Stimulated activated CD8-positive, alpha-beta memory T cell treated with anti-CD3 and anti-CD28 coated beads, Interleukin-15, amount 100 ng/mL, for 48 hours (primary cell): Measurements from ENCODE around the gene OSR1.

Experiments
- DNase-seq, 2 donors: peaks; one replicate each; pipeline ENCODE4 v3.0.0-alpha.2; 2020; ENCODE audit warnings: low read depth in 2 of 2

The OSR1 gene

DNA sequence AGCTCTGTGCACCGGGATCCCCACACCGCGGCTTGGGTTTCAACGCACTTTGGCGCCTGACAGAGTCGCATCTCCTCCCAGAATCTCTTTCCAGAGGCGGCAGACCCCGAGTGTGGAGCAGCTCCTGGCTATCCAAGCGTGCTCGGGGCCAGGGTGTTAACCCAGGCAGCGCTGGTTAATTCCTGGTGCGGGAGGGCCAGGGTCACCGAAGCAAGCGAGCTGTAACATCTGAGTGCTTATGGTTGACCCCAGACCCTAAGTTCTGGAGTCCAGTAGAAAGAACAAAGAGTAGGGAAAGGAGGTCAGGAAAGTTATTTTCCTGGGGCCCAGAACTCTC is 566 bp upstream of the OSR1 start:
- DNase-seq, result no peak

DNA sequence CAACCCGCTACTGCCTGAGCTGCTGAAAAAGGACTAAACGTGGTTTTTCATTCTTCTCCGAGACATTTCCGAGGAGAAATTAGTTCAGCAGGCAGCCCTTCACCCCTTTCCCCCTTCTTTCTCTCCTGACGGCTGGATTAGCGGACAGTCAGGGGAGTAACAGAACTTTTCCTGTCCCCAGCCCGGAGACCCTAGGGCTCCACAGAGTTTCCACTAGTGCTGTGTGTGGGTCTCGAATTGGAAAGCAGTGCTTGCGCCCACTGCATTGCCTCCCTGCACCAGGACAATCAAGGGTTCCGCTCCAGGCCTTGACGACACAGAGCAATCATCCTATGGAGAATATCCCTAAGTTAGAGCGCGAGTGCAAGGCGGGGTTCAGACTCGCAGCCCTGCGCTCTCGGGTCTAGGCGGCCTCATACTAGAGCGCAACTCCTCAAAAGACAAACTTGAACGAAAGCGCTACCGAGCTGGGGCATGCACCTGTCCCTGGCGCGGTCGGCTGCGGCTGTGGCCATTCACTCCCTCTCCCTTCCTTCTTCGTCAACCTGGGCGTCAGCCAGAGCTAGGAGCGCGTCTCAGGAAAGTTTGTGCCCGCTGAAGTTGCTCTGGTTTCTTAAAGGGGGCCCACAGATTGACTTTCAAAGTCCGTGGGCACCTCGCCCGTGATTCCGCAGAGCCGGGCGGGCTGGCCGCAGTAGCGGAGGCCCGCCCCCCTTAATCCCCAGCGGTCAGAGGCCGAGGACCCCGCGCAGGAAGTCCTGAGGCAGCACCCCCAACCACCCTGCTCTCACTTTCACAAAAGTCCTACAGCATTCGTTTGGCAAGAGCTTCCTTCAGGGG is 801 bp downstream of the OSR1 start:
- DNase-seq, result no peak

DNA sequence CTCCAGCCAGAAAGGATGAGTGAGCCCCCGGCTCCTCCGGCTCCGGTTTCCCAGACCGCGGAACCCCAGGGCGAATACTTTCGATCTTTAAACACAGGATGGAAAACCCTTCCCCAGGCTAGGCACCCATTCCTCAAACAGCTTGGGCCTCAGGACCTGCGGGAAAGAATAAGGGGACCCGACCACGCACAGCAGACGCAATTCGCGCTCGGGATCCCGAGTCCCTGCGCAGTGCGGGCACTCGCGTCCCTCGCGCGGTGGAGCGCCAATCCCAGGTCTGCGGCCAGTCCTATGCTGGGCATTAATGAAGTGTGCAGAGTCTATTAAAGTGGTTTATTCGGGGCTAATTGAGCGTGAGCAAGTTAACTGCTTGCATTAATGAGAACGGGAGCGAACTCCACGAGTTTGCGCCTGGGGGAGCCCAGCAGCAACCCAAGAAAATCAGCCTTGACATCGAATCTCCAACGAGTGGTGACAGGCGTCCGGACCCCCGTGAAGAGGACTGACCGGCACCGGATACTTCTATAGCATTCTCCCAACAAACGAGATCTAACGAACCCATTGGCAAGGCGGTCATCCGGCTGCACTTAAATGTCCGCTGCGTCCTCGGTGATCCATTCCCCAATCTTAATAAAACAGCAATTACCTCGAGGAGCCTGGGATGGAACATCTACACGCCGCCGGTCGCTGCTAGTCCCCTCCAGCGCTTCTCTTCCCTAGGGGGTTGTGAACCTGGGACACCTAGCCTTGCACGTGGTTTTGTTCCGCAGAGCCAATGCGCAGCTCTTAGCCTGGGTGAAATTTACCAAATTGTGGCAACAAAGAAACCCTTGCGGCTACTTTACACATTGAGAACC is 1.6 kb downstream of the OSR1 start:
- no peak for DNase-seq

DNA sequence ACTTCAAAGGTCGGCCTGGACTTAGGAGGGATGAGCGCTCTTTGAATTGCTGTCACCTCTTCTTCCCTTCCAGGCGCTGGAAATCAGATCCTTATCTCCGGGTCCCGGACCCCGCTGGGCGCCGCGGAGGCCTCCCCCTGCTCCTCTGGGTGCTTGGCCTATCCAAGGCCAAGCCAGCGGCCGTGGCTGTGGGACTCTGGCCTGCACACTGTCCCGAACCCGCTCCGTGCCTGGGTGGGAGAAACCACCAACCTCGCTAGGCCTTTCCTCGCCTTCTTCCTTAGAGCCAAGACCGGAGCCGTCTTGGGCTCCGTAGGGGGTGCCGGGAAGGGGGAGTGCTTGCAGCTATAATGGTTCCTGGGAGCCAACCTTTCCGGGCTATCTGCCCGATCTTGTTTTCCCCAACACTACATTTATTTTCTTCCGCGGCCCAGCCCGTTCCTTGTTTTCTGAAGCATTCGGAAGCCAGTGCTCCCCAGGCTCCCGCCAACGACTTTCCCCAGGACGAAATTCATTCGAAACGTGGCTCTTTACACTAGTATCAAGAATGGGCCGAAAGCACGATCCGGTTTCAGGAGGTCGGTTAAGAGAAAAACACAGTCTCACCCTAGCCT is 2.4 kb downstream of the OSR1 start:
- DNase-seq, result no peak

GRCh38 chr2:19355416-19355821 is 3.0 kb downstream of the OSR1 start:
- no peak for DNase-seq

GRCh38 chr2:19355014-19355405 is 3.4 kb downstream of the OSR1 start:
- no peak for DNase-seq

GRCh38 chr2:19353721-19354050 is 4.7 kb downstream of the OSR1 start:
- no peak for DNase-seq

DNA sequence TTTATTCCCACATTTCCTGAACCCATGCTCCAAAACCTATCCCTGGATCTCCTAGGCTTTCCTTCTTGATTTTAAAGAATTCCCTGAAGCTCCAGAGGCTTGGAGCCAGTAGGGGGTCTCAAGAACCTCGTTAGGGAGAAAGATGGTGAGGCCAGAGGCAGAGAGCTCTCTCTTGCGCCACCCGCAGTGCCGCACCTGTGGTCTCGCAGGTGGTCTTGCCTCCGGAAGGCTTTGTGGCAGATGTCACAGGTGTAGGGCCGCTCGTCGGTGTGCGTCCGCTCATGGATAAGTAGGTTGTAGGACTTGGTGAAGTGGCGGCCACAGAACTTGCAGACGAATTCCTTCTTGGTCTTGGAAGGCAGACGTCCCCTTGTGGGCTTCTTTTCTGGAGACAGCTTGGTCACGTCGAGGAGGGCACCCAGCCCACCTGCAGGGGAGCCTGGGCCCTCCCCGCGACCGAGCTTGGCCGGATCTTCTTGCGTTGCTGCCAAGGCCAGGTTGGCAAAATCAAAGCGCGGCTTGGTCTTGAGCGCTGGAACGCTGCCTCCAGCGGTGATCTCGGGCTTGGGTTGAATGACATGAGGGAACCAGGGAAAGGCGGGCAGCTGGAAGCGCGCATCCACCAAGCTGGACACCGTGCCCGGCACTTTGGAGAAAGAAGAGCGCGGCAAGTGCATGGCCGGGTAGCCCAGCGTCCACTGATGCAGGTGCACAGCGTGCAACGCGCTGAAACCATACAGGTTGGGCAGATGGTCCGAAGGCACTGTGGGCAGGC is 5.3 kb downstream of the OSR1 start:
- DNase-seq, result no peak

DNA sequence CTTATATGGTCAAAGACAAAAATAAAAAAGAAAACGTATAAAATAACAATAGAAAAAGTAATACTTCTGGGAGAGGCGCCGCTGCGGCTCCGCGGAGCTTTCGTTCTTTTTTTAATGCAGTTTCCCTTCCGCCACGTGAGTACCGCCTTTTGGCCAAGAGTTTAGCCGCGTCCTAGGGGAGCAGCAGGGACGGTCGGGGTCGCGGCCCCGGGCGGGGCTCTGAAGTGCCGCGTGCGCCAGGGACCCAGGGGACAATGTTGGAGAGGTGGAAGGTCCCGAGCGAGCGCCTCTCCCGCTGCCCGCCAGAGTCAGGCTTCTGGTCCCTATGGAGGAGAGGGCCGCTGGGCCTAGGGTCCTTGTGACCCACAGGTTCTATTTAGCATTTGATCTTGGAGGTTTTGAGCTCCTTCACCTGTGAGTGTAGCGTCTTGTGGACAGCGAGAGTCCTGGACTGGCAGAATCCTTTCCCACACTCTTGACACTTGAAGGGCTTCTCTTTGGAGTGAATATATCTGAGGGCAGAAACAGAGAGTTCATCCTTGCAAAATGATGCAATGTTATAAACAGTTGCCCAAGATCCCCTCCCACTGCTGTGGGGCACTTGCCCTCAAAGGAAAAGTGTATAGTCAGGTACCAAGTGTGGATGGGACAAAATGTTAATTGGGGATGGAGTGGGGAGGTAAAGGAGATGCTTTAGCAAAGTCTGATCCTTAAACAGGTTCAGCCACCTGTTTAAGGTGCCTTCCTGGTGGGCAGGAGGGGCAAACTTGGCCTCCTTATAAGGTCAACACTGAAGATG is 6.3 kb downstream of the OSR1 start:
- DNase-seq, result no peak

DNA sequence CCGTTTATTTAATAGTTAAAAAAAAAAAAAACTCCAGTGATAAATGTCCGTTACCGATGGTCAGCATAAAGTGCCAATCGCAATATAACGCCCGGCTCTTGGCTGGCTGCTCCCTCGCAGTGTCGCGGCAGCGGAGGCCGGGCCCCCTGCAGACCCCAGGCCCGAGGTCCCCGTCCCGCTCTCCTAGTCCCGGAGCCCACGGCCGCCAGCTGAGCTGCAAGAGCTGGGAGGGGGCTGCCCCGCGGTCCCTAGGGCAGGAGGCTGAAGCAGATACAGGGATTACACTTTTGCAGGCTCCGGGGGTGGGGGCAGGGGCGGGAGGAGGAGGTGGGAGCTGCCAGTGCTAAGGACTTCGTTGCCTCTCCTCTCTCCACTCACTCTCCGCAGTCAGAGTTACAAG is 6.9 kb downstream of the OSR1 start:
- no peak for DNase-seq

DNA sequence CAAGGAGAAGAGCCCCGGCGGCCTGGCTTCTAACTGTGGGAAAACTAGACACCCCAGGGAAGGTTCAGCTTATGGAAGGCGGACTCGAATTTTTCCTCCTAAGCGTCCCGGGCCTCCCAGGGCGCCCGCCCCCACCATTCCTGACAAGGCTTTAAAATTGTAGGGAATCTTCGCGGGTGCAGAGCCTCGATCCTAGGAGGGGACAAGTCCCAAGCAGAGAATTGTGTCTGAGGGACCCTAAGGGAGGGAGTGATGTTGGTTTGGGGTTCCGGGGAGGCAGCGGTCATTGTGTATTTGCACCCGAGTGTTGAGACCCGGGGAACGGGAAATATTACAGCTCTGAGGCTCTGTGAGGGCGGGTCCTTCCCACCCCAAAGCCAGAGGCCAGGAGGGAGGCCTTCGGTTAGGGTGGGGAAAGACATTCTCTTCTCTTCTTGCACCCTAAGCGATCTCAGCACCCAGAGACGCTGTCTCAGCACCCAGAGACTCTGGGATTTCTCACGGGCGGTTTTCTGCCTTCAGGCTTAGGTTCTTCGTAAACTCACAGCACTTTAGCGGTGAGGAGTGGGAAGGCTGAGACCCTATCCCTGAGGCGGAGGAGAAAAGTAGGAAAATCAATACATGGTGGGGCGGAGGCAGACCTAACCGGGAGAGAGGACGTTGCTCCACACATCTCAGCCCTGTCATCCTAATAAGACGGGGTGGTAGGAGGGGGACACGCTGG is 7.6 kb downstream of the OSR1 start:
- DNase-seq, result no peak

DNA sequence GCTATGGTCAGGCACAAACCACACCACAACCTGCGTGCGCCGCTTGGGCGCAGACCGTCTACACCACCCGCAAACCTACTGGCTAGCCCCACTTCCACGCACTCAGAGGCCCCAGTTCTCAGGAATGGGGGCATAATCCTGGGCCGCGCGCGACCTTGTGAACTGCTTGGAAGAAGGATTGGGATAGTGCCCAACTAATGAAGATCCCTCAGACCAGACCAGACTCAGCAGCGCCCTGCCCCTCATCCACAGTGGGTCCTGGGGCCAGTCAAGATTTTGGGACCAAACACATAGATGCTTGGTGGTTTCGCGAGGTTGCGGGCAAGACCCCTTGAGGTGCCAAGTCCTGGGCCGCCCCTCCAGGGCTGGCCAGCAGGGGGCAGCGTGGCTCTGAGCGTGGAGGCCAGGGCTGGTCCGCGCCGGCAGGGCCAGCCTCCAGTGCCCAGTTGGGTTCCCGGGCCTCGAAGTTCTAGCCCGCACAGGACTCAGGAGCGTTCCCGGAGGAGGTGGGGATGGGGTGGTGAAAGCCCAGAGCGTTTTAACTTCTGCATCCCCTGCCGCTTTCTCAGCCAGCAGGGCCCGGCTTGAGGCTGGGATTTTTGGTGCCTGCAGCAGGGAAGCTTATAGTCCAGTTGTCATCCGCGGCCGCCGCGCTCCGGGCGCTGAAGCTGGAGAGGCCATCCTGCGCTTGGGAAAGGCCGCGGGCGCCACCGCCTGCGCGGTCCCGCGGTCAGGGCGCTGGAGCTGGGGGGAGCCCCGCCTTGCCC is 8.3 kb downstream of the OSR1 start:
- DNase-seq, result no peak

- no peak for DNase-seq
These were observed 9.7 kb downstream of the OSR1 start for GRCh38 chr2:19348692-19349091.

- DNase-seq, result peak; percentile 84 to 90
These were observed 10.5 kb downstream of the OSR1 start for GRCh38 chr2:19347619-19348562.

DNA sequence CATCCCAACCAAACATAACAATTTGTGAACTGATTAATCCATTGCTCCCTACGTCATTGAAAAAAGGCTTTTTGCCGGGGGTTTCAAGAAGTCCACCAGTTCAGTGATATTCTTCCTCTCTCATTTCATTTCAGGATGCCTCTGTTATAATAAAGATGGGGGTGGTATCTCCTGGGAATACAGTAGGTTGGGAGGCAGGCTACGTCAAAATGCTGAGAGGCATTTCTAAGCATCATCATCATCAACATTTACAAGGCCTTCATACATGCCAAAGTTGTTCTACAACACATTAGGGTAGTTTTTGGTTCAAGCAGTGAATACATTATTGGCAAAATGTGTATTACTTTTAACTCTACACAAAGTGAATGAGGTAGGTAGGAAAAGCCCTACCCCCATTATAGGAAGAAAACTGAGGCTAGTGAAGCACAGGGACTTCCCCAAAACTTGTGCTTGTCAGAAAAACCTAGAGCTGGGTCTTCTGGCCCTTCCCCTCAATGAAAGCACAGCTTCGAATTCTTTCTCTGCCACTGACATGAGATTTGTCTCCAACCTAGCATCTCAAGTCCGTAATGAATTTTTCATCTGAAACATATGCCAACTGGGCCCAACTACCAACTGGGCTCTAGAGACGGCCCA is 11.3 kb downstream of the OSR1 start:
- no peak for DNase-seq

GRCh38 chr2:19337742-19338141 is 20.7 kb downstream of the OSR1 start:
- DNase-seq, result no peak

DNA sequence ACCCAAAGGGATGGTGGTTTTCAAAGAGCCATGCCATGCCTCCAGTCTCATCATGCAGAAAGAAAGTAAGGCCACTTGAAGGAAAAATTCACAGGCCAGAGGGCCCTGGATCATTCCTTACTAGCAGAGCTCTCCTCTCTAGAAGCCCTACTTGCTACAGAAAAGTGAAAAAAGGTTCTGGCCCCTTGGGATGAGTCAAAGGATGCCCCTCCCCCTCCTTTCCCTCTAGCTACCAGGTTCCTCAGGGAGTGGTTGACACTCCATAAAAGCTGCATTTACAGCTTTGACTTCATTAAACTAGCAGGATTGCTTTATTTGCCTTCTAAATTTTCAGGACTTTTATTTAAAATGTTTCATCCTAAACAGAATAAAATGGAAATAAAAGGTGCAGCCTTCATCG is 21.2 kb downstream of the OSR1 start:
- DNase-seq, result no peak

- no peak for DNase-seq
These were observed 21.6 kb downstream of the OSR1 start for GRCh38 chr2:19336781-19337180.
